Astrocyte of the cerebellum (primary cell): Measurements from ENCODE around the gene LRRC42.

ENCODE experiments used
- DNase-seq: peaks from one replicate; pipeline ENCODE4 v3.0.0-alpha.2; 2011; ENCODE audit warnings: low read depth
- H3K4me3 ChIP-seq: 2 replicates; pipeline ENCODE4 v1.5.1; 2011; ENCODE audit warnings: mild to moderate bottlenecking, low read depth, low read length, moderate library complexity
- CTCF ChIP-seq: IDR thresholded peaks from 2 replicates; pipeline ENCODE4 v1.5.1; 2012; ENCODE audit warnings: low read length, low read depth, moderate library complexity, mild to moderate bottlenecking; ENCODE audit errors: missing control alignments
- in situ Hi-C: cut with HindIII; loops from 2 replicates; pipeline ENCODE4 v1.10.0; 2017; ENCODE audit warnings: low sequenced_read_pairs

Gene LRRC42

GRCh38 chr1:53945433-53946251 lies 508 bp upstream of the LRRC42 start, which contains the start of gene IFT25:
Gene IFT25 (minus strand): TSS chr1:53945699. CDS start chr1:53940082, 5,617 bp downstream.
- peak within 1 kb of the TSS; percentile 88 for H3K4me3 ChIP-seq
- peak; percentile 91 for DNase-seq
- in situ Hi-C loops = no loop called here
- TF ChIP-seq CTCF = no peak

GRCh38 chr1:53947172-53947907 lies 1.2 kb downstream of the LRRC42 start:
- DNase-seq = no peak
- no peak for TF ChIP-seq CTCF
- peak overlapping the region; percentile 88 for H3K4me3 ChIP-seq
- in situ Hi-C loops = no loop called here

- in situ Hi-C loops = no loop called here
- H3K4me3 ChIP-seq = no peak overlapping the region
- no peak for DNase-seq
- no peak for TF ChIP-seq CTCF
Observed at GRCh38 chr1:53948291-53948690, 2.1 kb downstream of the LRRC42 start.

- DNase-seq = peak; percentile 42
- TF ChIP-seq CTCF = peak; percentile 76
- in situ Hi-C loops = no loop called here
- no peak overlapping the region for H3K4me3 ChIP-seq
Observed at GRCh38 chr1:53949023-53949990, 3.2 kb downstream of the LRRC42 start.

- DNase-seq = no peak
- TF ChIP-seq CTCF = no peak
- in situ Hi-C loops = no loop called here
- no peak overlapping the region for H3K4me3 ChIP-seq
Observed at GRCh38 chr1:53951697-53952096, 5.5 kb downstream of the LRRC42 start.

GRCh38 chr1:53954128-53954527 lies 8.0 kb downstream of the LRRC42 start:
- in situ Hi-C loops = no loop called here
- H3K4me3 ChIP-seq = no peak overlapping the region
- DNase-seq = no peak
- TF ChIP-seq CTCF = no peak
